GM18868 (cell line): ENCODE results near the gene RALBP1.

Experiments used
- ATAC-seq: cut with Tn5 transposase; IDR thresholded peaks from one replicate; pipeline ENCODE4 v1.9.1; 2021; ENCODE audit warnings: mild to moderate bottlenecking, moderate library complexity; ENCODE audit not compliant: unreplicated experiment

Gene RALBP1

DNA sequence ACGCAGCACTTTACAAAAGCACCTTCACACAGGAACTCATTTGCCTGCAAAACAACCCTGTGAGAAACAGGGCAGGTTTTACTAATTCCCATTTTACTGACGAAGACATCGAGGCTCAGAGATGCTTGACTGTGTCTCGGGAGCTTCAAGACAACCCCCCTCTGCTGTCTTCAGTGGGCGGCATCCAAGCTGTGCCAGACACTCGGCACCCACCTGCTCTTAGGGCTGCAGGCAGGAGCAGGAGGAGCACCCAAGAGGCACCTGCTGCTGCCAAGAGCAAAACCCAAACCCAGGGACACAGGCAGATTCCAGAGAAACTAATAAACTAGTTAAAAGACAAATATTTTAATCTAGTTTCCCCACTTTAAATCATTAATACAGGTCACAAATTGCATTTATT lies 71.2 kb downstream of the RALBP1 start:
- ATAC-seq: no peak

DNA sequence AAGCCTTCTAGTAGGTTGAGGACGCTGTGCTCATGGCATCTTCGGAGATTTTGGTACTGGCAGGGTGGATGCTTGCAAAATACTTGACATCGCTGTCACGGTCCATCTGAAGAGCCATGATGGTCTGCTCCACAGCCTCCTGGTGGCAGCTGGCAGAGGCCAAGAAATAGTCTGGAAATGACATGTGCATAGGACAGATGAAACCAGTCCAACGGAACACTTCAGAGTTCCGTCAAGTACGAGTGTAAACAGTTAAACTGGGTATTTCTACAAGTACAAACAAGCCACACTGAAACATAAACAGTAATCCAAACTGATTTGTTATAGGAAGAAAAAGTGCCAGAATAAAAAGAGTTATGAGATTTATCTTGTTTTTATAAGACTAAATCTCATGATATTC lies 72.5 kb downstream of the RALBP1 start:
- ATAC-seq: no peak

DNA sequence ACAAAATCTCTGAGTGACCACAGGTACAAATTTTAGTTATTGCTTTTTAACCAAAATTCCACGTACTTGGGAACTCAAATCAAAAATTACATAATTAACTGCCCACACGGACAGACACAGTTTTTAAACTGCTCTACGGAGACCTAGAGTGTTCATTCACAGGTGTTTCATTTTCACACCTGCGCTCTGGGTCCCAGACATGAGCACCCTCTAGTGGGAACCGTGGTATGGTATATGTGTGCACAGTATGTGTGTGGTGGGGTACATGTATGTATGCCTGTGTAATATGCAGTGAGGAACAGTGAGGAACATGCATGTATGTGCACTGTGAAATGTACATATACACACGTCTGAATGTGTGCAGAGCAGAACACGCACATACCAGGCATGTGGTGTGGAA lies 74.1 kb downstream of the RALBP1 start:
- no peak for ATAC-seq

DNA sequence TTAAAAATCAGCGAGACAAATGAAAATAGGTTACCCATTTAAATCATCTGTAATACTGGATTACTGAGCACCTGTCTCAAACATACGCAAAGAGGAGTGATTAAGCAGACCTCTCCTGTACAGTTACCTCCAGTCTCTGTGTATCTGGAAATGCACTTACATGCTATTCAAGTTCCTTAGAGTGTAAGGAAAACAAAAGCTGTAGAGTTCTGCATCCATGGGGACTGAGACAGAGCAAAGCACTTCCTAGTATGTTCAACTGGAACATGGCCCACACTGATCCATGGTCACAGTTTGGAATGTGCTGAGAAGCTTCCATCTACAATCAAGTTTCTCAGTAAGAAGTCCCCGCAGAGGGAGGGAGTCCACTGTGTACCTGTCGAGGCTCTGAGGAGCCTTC lies 75.1 kb downstream of the RALBP1 start:
- ATAC-seq: no peak

DNA sequence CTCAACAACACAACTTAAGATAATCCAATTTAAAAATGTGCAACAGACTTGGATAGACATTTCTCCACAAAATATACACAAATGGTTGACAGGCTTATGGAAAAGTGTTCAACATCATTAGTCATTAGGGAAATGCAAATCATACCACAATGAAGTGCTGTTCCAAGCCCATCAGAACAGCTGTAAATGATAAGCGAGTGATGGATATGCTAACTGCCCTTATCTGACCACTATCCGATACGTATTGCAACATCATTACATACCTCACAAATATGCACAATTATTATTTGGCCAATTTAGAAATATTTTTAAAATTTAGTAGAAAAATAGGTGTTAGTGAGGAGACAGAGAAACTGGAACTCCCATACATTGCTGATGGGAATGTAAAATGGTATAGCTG lies 76.9 kb downstream of the RALBP1 start:
- no peak for ATAC-seq

DNA sequence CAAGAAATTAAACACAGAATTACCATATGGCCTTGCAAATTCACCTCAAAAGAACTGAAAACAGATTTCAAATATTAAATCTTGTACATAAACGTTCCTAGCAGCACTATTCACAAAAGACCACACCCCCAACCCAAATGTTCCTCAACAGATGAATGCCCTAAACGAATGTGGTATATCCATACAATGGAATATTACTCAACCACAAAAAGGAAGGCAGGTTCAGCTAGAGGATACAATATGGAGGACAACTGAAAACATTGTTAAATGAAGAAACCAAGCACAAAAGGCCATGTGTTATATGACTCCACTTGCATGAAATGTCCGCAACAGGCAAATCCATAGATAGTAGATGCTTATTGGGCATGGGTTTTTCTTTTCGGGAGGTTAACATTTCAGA lies 77.3 kb downstream of the RALBP1 start:
- no peak for ATAC-seq

DNA sequence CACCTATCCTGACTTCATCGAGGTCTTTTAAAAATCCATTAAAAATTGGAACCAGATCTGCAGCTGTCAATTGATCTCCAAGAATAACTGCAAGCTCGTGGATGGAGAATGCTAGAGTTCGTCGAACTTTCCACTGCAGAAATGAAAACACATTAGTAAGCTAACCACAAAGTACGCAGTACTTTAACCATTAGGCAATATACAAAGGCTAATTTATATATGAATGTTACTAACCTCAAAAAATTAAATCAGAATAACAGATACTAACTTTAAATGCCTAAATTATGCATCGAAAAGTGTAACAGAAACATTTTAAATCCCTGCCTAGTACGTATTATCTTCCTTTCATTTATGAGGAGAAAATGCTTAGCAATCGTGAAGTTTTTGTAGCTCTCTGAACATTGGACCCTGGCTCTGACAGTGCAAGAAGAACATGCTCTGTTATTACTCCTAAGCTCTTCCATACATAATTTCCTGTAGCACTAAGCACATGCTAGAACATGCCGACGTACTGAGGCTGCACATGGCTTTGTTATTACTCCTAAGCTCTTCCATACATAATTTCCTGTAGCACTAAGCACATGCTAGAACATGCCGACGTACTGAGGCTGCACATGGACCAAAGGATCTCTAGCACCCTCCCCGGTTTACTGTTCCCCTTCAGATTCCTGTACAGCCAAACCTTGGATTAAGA lies 82.1 kb downstream of the RALBP1 start:
- ATAC-seq: no peak

DNA sequence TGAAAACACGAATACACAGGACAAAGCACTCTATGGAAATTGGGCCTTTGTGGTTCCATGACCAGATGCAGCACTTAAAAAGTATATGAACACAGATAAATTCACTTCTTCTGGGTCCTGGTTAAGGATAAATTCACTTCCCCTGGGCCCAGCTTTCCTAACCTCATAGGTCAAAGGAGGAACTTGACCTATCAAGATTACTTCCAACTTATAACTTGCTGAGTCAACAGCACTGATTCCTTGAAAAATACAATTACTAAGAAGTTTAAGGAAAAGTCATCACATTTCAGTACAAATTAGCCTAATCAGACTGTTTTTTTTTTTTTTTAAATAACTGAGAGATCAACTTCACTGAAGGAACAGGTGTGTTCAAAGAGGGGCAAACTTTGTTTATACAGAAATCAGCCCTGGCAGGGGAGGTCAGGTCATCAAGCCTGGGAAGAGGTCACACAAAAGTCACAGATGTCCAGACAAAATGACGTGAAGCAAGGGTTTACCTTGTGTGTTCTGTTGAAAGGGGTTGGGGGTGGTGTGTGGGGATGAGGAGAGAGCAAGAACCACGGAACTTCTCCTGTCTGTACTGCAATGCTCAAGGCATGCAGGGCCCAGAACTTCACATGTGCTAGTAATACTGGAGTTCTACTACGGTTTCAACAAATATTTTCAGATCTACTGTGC lies 83.2 kb downstream of the RALBP1 start:
- ATAC-seq: no peak

DNA sequence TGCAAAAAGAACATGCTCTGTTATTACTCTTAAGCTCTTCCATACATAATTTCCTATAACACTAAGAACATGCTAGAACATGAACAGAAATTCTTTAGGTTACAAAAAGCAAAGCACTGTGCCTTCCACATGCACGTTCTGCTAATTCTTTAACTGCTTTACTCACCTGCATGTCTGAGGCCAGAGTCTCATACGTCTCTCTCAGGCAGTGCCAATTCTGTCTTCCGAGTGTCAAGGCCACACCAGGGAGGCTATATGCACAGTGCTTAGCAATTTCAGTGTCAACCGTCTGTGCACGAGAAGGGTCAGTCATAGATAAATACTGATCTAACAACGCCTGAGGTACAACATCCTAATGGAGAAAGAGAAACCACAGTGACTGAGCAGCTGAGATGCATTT lies 83.9 kb downstream of the RALBP1 start:
- ATAC-seq: no peak

DNA sequence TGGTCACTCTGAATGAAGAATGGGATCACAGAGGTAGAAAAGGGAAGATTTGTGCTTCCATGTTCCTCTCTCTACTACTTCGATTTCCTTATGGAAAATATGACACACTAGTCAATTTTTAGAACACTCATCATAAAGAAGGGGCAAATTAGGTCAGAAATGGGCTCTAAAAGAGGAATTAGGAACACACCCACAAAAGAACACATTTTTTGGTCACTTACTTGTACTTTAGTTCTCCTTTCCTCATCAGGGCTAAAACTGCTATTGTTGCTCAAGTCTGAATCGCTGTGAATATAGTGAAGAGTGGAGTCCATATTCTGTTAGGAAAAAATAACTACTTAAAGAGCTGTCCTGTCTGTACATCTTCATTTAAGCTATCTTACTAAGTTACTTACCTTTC lies 86.4 kb downstream of the RALBP1 start:
- no peak for ATAC-seq

DNA sequence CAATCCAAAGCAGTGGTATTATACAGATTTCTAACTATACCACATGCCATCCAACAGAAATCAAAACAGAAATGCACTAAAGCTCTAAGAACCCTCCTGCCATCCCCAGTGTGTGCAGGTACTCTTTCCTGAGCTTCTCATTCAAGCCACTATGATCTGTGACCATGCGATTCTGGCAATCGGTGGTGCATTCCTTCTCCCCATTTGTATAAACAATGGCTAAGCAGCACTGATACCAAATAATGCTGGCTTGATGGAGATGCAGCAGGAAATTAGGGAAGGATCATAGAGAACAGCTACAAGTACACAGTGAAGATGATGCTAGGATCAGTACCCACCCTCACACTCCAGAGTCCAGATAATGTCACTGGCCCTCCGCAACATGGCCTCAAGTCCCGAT lies 87.3 kb downstream of the RALBP1 start:
- no peak for ATAC-seq

DNA sequence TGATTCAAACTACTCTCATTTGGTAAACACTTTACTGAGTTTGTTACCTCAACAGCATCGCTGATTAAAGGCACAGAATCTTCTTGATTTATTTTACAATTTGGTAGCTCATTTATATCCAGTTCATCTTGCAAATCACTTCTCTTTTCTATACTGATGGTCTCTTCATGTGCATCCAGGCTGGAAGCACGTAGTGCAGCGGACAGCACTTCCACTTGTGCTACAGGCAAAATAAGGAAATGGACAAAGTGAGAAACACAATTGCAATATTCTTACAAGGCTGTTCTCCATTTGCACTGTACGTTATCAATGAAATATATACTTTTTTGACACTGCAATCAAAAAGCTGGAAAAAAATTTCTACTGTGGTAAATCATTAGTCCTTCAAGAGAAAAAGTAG lies 88.0 kb downstream of the RALBP1 start:
- ATAC-seq: no peak

DNA sequence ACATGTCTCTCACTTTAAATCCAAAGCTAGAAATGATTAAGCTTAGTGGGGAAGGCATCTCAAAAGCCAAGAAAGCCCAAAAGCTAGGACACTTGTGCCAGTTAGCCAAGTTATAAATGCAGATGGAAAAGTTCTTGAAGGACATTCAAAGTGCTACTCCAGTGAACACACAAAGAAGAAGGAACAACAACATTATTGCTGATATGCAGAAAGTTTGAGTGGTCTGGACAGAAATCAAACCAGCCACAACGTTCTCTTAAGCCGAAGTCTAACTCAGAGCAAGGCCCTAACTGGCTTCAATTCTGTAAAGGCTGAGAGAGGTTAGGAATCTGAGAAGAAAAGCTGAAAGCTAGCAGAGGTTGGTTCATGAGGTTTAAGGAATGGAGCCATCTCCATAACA lies 90.1 kb downstream of the RALBP1 start:
- no peak for ATAC-seq

DNA sequence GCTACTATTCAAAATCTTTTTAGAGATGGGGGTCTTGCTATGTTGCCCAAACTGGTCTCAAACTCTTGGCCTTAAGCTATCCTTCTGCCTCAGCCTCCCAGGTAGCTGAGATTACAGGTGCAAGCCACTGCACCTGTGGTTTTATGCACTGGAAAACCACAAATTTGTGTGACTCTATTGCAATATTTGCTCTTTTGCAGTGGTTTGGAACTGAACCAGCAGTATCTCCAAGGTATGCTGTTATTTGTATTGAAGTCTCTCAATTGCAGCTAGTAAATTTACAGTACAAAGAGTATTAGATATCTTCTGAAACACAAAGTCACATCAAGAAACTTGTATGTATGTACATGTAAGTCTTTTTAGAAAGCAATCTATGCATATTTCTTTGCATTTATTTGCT lies 92.9 kb downstream of the RALBP1 start:
- no peak for ATAC-seq

DNA sequence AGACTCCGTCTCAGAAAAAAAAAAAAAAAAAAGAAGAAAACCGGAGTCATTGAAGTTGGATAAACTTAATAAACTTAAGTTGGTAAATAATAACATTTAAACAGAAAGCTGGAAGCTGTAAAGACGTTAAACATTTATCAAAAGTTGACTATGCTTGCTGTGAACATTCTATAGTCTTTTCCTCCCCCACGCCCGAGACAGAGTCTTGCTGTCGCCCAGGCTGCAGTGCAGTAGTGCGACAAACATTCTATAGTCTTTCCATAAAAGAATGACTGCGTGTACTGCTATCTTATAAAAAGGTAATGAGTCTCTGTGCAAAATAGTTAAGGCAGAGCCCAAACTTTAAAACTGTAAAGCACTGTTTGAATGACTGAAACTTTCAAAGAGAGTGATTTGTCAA lies 93.9 kb downstream of the RALBP1 start:
- ATAC-seq: no peak

DNA sequence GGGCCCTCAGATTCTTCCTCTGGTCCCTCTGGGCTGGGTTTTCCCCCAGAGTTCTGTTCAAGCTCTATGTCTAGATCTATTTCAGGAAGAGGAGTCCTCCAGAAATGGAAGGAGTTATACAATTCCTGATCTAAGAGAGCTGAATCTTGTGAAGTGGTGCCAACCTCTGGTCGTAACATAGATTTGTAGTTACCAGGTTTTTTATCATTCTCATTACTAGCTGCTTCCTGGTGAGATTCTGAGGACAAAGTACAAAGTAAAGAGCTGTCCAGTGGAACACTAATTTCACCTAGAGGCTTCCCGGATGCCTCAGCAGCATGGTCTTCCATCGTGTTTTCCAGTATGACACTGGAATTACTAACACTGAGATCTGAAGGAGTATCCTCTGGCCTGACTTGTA lies 94.9 kb downstream of the RALBP1 start:
- ATAC-seq: no peak

DNA sequence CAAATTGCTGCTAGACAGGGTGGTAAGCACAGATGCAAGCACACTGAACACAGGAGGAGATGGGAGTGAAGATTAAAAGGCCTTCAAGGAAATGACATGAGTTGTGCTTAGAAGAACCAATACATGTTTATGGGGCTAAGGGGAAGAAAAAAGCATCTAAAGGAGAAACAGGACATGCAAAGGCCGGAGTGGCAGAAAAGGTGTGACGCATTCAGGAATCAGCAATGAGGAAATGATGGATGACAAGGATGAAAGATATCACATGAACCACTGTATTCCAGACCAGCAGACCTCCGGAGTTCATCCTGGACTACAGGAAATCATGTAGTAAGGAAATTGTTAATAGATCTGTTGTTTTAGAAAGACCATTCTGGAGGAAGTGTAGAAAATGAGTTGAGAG lies 96.2 kb downstream of the RALBP1 start:
- ATAC-seq: no peak

DNA sequence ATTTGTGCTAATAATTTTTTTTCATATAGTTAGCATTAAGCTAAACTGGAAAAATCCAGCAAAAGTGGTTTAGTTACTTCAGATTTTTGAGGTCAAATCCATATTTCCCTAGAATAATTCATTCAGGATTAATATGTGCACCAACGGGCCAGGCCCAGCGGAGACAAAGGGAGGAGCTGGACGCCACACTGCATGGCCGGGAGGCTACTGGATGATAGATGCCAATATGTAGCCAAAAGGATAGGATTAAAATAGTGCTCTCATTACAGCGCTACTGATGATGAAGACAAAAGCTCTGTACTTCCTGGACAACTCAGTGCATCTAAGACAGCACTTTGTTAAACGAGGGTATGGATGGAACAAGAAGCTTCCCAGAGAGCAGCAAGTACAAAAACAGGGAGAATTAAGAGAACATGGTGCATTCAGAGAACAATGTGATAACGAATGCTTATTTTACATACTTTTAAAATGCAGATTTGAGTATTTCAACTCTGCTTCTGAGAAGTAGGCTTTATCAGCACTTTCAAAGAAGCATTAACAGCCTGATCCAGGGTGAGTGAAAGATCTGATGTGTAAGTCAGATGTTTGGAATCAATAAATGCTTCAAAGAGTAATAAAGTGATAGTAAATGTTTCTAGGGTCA lies 99.3 kb downstream of the RALBP1 start:
- ATAC-seq: no peak

DNA sequence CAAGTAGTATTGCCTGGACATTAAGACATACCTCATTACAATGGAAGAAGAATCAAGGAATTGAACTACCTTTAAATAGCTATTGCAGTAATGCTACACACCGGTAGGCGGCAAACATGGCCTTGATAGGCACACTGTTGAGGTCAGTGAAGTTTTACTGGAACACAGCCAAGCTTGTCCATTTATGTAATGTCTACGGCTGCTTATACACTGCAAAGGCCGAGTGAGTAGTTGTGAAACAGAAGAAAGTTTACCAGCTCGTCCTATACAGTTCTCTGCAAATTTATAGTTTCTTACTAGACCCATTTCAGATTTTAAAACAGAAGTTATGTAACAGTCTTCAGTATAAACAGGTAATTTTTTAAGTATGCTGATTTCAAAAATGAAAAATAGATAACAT lies 100.2 kb downstream of the RALBP1 start:
- no peak for ATAC-seq

DNA sequence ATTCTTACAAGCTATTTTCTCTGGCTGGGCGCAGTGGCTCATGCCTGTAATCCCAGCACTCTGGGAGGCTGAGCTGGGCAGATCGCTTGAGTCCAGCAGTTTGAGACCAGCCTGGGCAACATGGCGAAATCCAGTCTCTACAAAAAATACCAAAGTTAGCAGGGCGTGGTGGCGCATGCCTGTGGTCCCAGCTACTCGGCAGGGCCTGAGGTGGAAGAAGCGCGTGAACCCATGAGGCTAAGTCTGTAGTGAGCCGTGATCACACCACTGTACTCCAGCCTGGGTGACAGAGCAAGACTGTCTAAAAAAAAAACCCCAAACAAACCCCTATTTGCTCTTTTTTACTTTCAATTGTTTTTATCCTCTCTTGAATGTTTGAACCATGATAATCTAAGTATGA lies 102.0 kb downstream of the RALBP1 start:
- ATAC-seq: no peak

DNA sequence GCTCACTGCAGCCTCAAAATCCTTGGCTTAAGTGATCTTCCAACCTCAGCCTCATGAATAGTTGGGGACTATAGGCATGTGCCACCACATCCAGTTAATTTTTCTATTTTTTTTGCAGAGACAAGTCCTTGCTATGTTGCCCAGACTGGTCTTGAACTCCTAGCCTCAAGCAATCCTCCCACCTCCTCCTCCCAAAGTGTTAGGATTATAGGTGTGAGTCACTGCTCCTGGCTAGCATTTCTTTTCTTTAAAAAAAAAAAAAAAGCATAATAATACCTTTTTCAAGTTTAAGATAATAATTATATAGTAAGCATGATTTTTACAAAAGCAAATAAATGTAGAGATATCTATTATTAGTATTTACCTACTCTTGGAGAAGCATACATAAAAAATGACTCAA lies 103.0 kb downstream of the RALBP1 start:
- ATAC-seq: no peak

DNA sequence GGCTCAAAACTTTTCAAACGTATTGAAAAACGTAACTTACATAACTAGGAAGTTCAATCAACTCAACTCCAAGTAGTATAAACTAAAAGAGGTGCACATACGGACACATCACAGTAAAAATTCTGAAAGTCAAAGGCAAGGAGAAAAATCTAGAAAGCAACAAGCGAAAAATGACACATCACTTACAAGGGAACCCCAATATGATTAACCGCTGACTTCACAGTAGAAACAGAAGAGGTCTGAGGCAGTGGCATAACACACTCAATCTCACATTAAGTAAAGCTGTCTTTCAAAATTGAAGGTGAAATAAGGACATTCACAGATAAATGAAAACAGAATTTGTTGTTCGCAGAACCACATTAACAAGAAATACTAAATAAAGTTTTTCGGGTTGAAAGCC lies 106.4 kb downstream of the RALBP1 start:
- no peak for ATAC-seq

DNA sequence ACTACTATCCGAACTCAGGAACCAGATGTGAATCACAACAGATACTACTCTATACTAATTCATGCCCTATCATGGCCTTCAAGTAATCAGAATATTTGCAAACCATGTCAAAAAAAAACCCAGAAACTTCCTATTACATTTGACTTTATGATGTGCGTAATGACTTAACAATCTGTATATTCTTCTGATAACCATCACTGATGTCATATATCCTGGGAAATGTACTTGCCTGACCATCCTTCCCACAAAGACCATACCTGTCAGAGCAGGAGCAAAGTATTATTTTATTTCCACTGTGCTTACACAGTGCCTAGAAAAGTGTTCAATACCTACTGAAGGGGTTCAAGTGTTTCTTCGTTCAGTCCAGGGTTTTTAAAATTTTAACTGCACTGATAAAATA lies 111.5 kb downstream of the RALBP1 start:
- ATAC-seq: no peak
